Endothelial cell of umbilical vein (primary cell): ENCODE results near the gene CHRNA3. TPM values are rescaled to one million over a fixed set of nuclear protein-coding genes. Genes with fewer than 3 reads are reported as not detected.

Experiments
- BruUV-seq: library from RNA; stranded (reverse); fragments of 400-500 nt; replicated peaks from 2 replicates; lab custom pipeline; 2021; lab: Mats Ljungman, UMichigan
- CTCF ChIA-PET: fragments of 300-600, 350-600 bp; sonication (Branson Sonifier 250); formaldehyde crosslinking; loops from one replicate; lab custom pipeline; 2021; ENCODE audit warnings: antibody characterized with exemption, inconsistent platforms; lab: Charles Lee
- POLR2A ChIA-PET: fragments of 300-600, 350-600 bp; sonication (Branson Sonifier 250); formaldehyde crosslinking; loops from one replicate; lab custom pipeline; 2021; ENCODE audit warnings: antibody characterized with exemption, inconsistent platforms; lab: Charles Lee
- DNase-seq: peaks from one replicate; pipeline ENCODE4 v3.0.0-alpha.2; 2011; ENCODE audit warnings: low read depth, low spot score
- FAIRE-seq: peaks from 2 replicates; lab custom pipeline; 2011; peaks lifted over from hg19 to GRCh38; lab: Jason Lieb, UNC
- H2AFZ ChIP-seq: 2 replicates; pipeline ENCODE4 v1.6.0; 2012; ENCODE audit warnings: low read depth, low read length, control low read depth, inconsistent platforms
- H3K27ac ChIP-seq: 2 replicates; pipeline ENCODE4 v1.5.1; 2011; ENCODE audit warnings: low read depth, mild to moderate bottlenecking, control low read depth, low read length, moderate library complexity; ENCODE audit not compliant: insufficient read depth
- H3K27me3 ChIP-seq, 2 experiments: 2 replicates each; pipeline versions ENCODE4 v1.6.0 to v1.6.1; 2011; ENCODE audit warnings: low read length in 2 of 2, mixed read lengths in 1 of 2; ENCODE audit not compliant: control insufficient read depth in 2 of 2, insufficient read depth in 2 of 2
- H3K36me3 ChIP-seq, 2 experiments: 2 replicates in 1 of 2; 3 replicates in 1 of 2; pipeline ENCODE4 v1.5.1; 2011; ENCODE audit warnings: low read length in 2 of 2, mild to moderate bottlenecking in 1 of 2, moderate library complexity in 1 of 2; ENCODE audit not compliant: control insufficient read depth in 2 of 2, insufficient read depth in 2 of 2; ENCODE audit errors: extremely low read depth in 1 of 2
- H3K4me1 ChIP-seq: 3 replicates; pipeline ENCODE4 v1.5.1; 2011; ENCODE audit warnings: mild to moderate bottlenecking, low read length; ENCODE audit not compliant: control insufficient read depth, insufficient read depth; ENCODE audit errors: extremely low read depth
- H3K4me2 ChIP-seq: 2 replicates; pipeline ENCODE4 v1.6.1; 2011; ENCODE audit warnings: low read length, control low read depth, mixed read lengths; ENCODE audit not compliant: insufficient read depth
- H3K4me3 ChIP-seq, 3 experiments: fragments of 200-600 bp in 1 of 3; sonication (generic), shearing (Covaris generic) in 1 of 3; replicated peaks in 1 of 3; 2 replicates each; pipeline ENCODE4 v1.5.1; 2011 to 2016; ENCODE audit warnings: control low read depth in 3 of 3, low read length in 3 of 3, mild to moderate bottlenecking in 2 of 3, inconsistent platforms in 1 of 3, low read depth in 1 of 3, moderate library complexity in 1 of 3; ENCODE audit not compliant: insufficient read depth in 1 of 3
- H3K79me2 ChIP-seq: 2 replicates; pipeline ENCODE4 v1.6.0; 2012; ENCODE audit warnings: low read length, inconsistent platforms; ENCODE audit not compliant: control insufficient read depth, insufficient read depth
- H3K9ac ChIP-seq: replicated peaks from 2 replicates; pipeline ENCODE3; 2011; ENCODE audit warnings: low read length, control low read depth; ENCODE audit not compliant: insufficient read depth; ENCODE audit errors: extremely low read depth
- H3K9me1 ChIP-seq: replicated peaks from 3 replicates; pipeline ENCODE4 v1.6.0; 2011; ENCODE audit warnings: mild to moderate bottlenecking, low read length; ENCODE audit not compliant: control insufficient read depth, insufficient read depth; ENCODE audit errors: extremely low read depth
- H3K9me3 ChIP-seq: replicated peaks from 2 replicates; pipeline ENCODE4 v1.5.1; 2012; ENCODE audit warnings: low read length, inconsistent platforms; ENCODE audit not compliant: control insufficient read depth, insufficient read depth
- H4K20me1 ChIP-seq: replicated peaks from 2 replicates; pipeline ENCODE3; 2011; ENCODE audit warnings: mild to moderate bottlenecking, low read length; ENCODE audit not compliant: control insufficient read depth, insufficient read depth; ENCODE audit errors: extremely low read depth
- EZH2 ChIP-seq: IDR thresholded peaks from 2 replicates; pipeline ENCODE4 v1.6.1; 2012; ENCODE audit warnings: borderline replicate concordance, low read depth, mild to moderate bottlenecking, moderate library complexity, low read length, inconsistent platforms; ENCODE audit not compliant: severe bottlenecking
- FOS ChIP-seq: IDR thresholded peaks from 2 replicates; pipeline ENCODE4 v1.6.1; 2011; ENCODE audit warnings: mild to moderate bottlenecking, low read length, moderate library complexity, borderline replicate concordance; ENCODE audit not compliant: insufficient read depth
- GATA2 ChIP-seq: IDR thresholded peaks from 2 replicates; pipeline ENCODE4 v1.7.0; 2011; ENCODE audit warnings: low read depth, mild to moderate bottlenecking, moderate library complexity, mixed read lengths, low read length; ENCODE audit not compliant: insufficient read length, insufficient read depth
- JUN ChIP-seq: IDR thresholded peaks from 2 replicates; pipeline ENCODE4 v1.6.1; 2011; ENCODE audit warnings: borderline replicate concordance, low read depth; ENCODE audit not compliant: insufficient read length, insufficient read depth
- MYC ChIP-seq: IDR thresholded peaks from one replicate; pipeline ENCODE4 v1.6.1; 2011; ENCODE audit warnings: mild to moderate bottlenecking, low read depth, low read length
- POLR2A ChIP-seq: IDR thresholded peaks from 2 replicates; pipeline ENCODE4 v1.6.1; 2012; ENCODE audit warnings: low read depth, mild to moderate bottlenecking, control low read depth, low read length
- POLR2AphosphoS5 ChIP-seq: IDR thresholded peaks from 2 replicates; pipeline ENCODE4 v1.6.1; 2012; ENCODE audit warnings: low read depth, mild to moderate bottlenecking, control low read depth, low read length, moderate library complexity; ENCODE audit not compliant: insufficient read depth
- dilution Hi-C: fragments of 300-500 bp; cut with MboI; formaldehyde crosslinking; loops from one replicate; pipeline ENCODE4 v1.15.0; 2019; ENCODE audit warnings: low sequenced_read_pairs; ENCODE audit not compliant: extremely low pct_ligation_motif_present
- intact Hi-C: fragments of 100-400 bp; cut with micrococcal nuclease; formaldehyde crosslinking; loops from one replicate; pipeline ENCODE4 v1.10.0; 2022
- polyA plus RNA-seq, 4 experiments: library from polyadenylated mRNA; depleted of rRNA in 3 of 4; stranded (reverse) in 3 of 4; unstranded in 1 of 4; fragments of >200 nt; gene quantifications; 2 replicates each; pipeline versions ENCODE4 v1.2.1 to v1.2.3, GENCODE V29; 2011 to 2012; ENCODE audit warnings: missing spikeins in 1 of 4
- total RNA-seq: library from RNA; stranded (reverse); gene quantifications from 2 replicates; pipeline ENCODE4 v1.2.3, GENCODE V29; 2021
- TF ChIP-seq, protein P1 (sequence below): IDR thresholded peaks from 2 replicates; pipeline ENCODE4 v1.6.1; 2011; ENCODE audit not compliant: insufficient read depth, insufficient read length
- TF ChIP-seq, protein P2 (sequence below), 2 donors: IDR thresholded peaks; 1 replicate in 1 of 2; 2 replicates in 1 of 2; pipeline ENCODE4 v1.5.1; 2011; ENCODE audit warnings: low read length in 2 of 2, mild to moderate bottlenecking in 2 of 2, moderate library complexity in 2 of 2, control low read depth in 1 of 2, inconsistent platforms in 1 of 2, low read depth in 1 of 2; ENCODE audit not compliant: insufficient read depth in 1 of 2; ENCODE audit errors: extremely low read depth in 1 of 2

The CHRNA3 gene
- total and polyA plus RNA-seq, 2 donors (not counting 3 experiments of a cell fraction or from before 2014, with no cell fraction given): not detected

DNA sequence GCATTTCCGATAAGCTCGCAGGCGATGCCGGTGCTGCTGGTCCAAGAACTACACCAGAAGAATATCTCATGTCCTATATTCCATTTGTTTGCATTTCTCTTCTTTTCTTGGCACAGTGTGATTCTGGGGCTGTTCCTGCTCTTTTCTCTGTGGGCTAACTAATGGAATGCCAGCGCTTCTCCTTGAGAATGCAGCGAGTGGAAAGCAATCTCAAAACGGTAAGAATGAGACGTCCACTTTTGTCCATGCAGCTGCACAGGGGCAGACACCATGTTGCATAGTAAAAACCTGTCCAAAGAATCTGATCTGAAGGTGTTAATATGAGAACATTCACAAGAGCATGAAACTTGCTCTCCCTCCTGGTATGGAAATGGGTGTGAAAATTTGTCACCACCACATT, 6.6 kb upstream of the CHRNA3 start:
- Histone ChIP-seq H3K4me2 (no peak overlapping the region), H3K9me3 (no peaks in the 10 kb centered on the region), H4K20me1 (no peaks in the 10 kb centered on the region), H3K36me3 (no peaks in the 10 kb centered on the region), H3K9ac (no peak overlapping the region), H3K27ac (no peak overlapping the region), H3K79me2 (no peaks in the 10 kb centered on the region), H3K4me3 (no peak overlapping the region), H3K4me1 (no peaks in the 10 kb centered on the region), H3K27me3 (peaks cover 7 to 14% of the 10 kb centered on the region in 2 experiments), H3K9me1 (no peaks in the 10 kb centered on the region), H2AFZ (no peak overlapping the region)
- intact Hi-C loops: no loop called here
- TF ChIP-seq GATA2: no peak
- TF ChIP-seq, protein P1, sequence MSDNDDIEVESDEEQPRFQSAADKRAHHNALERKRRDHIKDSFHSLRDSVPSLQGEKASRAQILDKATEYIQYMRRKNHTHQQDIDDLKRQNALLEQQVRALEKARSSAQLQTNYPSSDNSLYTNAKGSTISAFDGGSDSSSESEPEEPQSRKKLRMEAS: no peak
- TF ChIP-seq, protein P2, sequence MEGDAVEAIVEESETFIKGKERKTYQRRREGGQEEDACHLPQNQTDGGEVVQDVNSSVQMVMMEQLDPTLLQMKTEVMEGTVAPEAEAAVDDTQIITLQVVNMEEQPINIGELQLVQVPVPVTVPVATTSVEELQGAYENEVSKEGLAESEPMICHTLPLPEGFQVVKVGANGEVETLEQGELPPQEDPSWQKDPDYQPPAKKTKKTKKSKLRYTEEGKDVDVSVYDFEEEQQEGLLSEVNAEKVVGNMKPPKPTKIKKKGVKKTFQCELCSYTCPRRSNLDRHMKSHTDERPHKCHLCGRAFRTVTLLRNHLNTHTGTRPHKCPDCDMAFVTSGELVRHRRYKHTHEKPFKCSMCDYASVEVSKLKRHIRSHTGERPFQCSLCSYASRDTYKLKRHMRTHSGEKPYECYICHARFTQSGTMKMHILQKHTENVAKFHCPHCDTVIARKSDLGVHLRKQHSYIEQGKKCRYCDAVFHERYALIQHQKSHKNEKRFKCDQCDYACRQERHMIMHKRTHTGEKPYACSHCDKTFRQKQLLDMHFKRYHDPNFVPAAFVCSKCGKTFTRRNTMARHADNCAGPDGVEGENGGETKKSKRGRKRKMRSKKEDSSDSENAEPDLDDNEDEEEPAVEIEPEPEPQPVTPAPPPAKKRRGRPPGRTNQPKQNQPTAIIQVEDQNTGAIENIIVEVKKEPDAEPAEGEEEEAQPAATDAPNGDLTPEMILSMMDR (IDR thresholded peaks at IDR 0.05; ENCODE audit: extremely low read depth in 1 of 2, insufficient read depth in 1 of 2, low read depth in 1 of 2, low read length in 2 of 2): no peak
- no peak for TF ChIP-seq EZH2
- TF ChIP-seq JUN: no peak
- TF ChIP-seq POLR2AphosphoS5: no peak
- no peak for TF ChIP-seq POLR2A
- TF ChIP-seq FOS: no peak
- no peak for TF ChIP-seq MYC
- dilution Hi-C loops: no loop called here
- ChIA-PET CTCF (interaction anchor here (1.1 to 3.2 kb wide), 2 partner anchors 11 to 13 kb away, joined by 3 to 12 read pairs; no protein-coding TSS in a partner anchor), POLR2A (no interaction called here)
- DNase-seq: no peak
- no TSS peak for BruUV-seq
- FAIRE-seq: no peak
